ENCODE measurements around the gene ZFPM1.

ZFPM1 gene

DNA sequence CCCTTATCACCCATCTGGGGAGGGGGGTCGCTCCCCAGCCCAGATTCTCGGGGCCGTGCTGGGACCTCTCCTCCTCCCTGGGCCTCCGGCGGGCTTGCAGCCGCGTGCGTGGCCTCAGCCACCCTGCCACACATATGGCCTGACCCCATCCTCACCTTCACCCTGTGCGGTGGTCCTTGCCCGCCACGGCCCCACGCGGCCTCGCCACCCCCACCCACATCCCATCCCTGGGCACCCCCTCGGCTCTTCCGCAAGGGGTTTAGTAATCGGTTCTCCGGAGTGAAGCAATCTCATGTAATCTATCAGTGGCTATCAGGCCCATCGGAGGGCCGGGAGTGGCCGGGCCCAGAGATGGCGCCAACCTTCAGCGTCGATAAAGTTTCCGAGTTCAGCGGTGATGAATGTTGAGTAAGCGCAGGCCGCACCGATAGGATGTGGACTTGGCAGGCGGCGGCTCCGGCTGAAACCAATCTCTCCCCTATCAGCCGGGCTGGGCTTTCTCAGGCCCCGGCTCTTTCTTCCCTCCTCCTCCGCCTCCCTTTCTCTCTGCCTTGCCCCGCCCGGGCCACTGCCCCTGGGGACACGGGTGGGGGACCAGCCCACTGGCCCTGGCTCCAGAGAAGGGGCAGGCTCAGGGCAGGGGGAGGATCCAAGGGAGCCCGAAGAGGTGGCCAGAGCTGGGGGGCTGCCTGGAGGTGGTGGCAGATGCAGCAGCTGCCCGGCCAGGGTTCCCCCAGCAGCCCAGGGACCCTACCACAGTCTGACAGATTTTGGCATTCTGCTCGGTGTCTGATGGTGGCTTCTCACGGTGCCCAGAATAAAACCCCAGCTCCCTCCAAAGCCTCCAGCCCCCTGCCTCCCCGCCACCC, 20.8 kb downstream of the ZFPM1 start:
- H3K27ac ChIP-seq = no peak overlapping the region
- no peak for TF ChIP-seq ZFX (IDR thresholded peaks at IDR 0.05; ENCODE audit: borderline replicate concordance)
- TF ChIP-seq, protein P1, sequence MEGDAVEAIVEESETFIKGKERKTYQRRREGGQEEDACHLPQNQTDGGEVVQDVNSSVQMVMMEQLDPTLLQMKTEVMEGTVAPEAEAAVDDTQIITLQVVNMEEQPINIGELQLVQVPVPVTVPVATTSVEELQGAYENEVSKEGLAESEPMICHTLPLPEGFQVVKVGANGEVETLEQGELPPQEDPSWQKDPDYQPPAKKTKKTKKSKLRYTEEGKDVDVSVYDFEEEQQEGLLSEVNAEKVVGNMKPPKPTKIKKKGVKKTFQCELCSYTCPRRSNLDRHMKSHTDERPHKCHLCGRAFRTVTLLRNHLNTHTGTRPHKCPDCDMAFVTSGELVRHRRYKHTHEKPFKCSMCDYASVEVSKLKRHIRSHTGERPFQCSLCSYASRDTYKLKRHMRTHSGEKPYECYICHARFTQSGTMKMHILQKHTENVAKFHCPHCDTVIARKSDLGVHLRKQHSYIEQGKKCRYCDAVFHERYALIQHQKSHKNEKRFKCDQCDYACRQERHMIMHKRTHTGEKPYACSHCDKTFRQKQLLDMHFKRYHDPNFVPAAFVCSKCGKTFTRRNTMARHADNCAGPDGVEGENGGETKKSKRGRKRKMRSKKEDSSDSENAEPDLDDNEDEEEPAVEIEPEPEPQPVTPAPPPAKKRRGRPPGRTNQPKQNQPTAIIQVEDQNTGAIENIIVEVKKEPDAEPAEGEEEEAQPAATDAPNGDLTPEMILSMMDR (IDR thresholded peaks at IDR 0.05) = no peak

DNA sequence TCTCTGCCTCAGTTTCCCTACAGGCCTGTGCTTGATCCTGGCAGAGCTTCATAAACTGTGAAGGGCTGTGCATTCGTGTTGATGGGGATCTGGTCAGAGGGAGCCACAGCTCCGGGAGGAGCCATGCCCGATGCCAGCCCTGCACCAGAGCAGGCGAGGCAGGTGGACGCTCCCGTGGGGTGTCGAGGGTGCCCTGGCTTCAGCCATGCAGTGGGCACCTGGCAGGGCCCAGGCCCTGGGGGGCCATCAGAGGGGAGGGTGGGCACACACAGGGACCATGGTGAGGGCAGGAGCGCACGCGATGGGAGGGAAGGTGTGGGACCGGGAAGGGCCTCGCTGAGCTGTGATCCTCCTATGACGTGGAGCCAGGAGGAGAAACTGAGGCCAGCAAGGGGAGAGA, 22.0 kb downstream of the ZFPM1 start:
- H3K27ac ChIP-seq = no peak overlapping the region
- TF ChIP-seq ZFX (IDR thresholded peaks at IDR 0.05; ENCODE audit: borderline replicate concordance) = no peak
- TF ChIP-seq, protein P1 (IDR thresholded peaks at IDR 0.05) = no peak

DNA sequence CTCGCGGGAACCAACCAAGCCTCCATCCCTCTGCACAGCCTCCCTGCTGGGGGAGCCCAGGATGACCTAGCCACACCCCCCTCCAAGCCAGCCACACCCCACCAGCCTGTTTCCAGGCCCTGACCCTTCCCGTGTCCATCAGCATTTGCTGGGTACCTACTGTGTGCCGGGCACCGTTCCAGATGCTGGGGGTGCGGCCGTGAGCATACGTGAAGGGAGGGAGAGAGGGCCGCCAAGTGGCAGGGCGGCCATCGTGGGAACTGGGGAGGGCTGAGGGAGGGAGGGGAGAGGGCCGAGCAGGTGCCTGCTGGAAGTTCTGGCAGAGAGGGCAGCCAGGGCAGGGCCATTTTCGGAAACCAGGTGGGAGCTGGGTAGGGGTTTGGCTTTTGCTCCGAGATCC, 23.1 kb downstream of the ZFPM1 start:
- no peak overlapping the region for H3K27ac ChIP-seq

DNA sequence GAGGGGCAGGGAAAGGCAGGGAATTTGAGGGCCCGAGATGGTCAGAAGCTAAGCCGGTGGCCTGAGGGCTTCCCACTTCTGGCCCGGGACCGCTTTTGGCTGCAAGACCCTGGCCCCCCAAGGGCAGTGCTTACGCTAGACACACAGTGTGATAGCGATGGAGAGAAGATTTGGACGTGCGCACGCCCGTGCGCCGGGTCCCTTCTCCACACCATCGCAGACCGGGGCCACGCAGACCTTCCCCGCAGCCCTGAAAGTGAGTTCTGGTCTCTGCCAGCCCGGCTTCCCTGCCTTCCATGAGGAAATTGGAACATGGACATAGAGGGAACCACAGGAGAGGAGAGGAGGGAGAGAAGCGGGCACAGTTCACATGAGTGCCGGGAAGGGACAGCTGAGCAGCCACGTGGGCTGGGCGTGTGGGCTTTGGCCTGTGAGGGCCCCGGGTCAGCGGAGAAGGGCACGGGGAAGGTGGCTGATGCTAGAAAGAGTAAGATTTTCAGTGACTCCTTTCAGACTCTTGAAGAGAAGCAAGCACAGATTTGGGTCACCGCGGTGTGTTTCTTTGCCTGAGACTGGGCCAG, 23.8 kb downstream of the ZFPM1 start:
- H3K27ac ChIP-seq = no peak overlapping the region
- no peak for TF ChIP-seq ZFX (IDR thresholded peaks at IDR 0.05; ENCODE audit: borderline replicate concordance)
- TF ChIP-seq, protein P1 (IDR thresholded peaks at IDR 0.05) = no peak

More for the DNA sequence above, 23.1 kb downstream of the ZFPM1 start:
- TF ChIP-seq, protein P1 (IDR thresholded peaks at IDR 0.05) = no peak
- TF ChIP-seq ZFX (IDR thresholded peaks at IDR 0.05; ENCODE audit: borderline replicate concordance) = no peak

DNA sequence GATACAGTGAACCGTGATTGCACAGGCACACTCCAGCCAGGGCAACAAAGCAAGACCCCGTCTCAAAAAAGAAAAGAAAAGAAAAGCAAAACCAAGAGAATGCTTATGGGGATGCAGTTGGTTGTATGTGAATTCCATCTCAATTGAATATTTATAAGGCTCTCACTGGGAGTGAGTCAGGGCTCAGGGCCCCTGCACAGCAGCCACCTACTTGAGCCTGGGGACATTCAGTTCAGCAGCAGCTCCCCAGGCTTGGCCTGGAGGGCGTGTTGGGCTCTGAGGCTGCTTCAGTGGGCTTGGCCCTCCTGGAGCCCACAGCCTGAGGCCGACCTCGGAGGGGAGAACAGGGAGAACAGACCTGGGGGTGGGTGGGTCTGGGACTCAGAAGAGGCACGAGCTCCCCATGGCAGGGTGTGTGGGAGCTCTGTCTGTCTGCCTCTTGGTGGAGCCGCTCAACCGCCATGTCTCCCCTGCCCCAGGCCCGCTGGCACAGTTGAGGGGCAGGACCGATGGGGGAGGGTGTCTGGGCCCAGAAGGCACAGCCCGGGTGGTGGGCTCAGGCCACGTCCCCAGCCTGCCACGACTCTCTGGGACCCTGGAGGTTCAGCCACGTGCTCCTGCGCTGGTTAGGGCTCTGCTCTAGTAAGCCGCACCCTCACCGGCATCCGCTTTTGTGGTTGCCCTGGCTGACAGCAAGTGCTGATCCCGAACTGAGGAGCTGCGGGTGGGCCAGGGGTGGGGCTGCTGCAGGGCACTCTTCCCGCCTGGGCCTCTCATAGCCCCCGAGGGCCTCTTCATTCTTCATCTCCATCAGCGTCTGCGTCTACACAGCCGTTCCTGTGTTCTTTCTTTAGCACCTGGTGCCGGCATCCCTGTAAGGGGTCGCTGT, 24.8 kb downstream of the ZFPM1 start:
- H3K27ac ChIP-seq = no peak overlapping the region
- TF ChIP-seq ZFX (IDR thresholded peaks at IDR 0.05; ENCODE audit: borderline replicate concordance) = no peak
- TF ChIP-seq, protein P1 (IDR thresholded peaks at IDR 0.05) = no peak

DNA sequence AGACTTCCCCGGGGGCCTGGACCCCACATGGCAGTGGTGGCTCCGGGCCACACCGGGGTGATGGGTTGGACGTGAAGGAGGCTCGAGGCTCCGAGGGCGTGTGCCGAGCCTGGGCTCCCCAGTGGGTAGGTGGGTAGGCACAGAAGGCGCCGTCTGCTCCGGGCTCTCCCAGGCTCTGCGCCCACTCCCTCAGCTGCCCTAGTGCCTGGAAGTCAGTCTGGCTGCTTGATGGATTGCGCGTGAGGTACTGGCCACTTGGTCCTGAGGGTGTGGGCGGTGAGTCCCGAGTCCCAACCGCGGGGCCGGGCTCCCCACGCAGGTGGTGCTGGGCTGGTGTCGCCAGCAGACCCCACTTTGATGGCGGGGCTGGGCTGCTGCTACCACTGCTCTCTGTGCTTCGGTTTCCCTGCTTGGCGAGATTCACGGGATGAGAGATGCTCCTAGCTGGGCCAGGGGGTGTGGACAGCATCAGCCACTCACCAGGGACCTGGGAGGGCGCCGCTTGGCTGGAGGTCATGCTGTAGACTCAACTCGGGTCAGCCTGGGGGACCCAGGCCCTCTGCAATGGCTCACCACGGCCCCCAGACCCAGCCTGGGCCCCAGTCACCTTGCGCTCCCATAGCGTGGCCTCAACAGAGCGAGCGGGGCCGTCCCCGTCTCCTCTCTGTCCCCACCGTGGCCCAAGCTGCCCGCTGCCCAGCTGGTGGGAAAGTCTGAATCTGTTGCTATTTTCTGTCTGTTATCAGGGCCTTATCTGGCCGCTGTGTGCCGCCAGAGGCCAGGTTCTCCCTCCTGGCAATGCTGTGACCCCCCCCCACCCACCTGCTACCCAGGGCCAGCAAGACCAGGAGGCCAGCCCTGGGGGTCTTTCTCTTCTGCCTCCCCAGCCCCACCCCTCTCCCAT, 26.1 kb downstream of the ZFPM1 start:
- no peak for TF ChIP-seq ZFX (IDR thresholded peaks at IDR 0.05; ENCODE audit: borderline replicate concordance)
- TF ChIP-seq, protein P1 (IDR thresholded peaks at IDR 0.05) = no peak
- H3K27ac ChIP-seq = no peak overlapping the region

All from 22Rv1 (cell line).